Tibial nerve (tissue), 4 donors: ENCODE results near the gene AMFR. TPM values are rescaled to one million over a fixed set of nuclear protein-coding genes. Genes with fewer than 3 reads are reported as not detected.

Experiments
- DNase-seq, 2 donors: peaks; one replicate each; pipeline ENCODE4 v3.0.0-alpha.2; 2019; ENCODE audit warnings: low spot score in 2 of 2
- H3K27ac ChIP-seq, 4 donors: fragments of 200-600 bp; sonication (generic) in 3 of 4; one replicate each; pipeline ENCODE4 v1.5.1; 2017 to 2019; ENCODE audit warnings: mild to moderate bottlenecking in 1 of 4
- H3K27me3 ChIP-seq, 2 donors: fragments of 200-600 bp; sonication (generic) in 1 of 2; one replicate each; pipeline versions ENCODE4 v1.5.1 to v1.6.0; 2017 to 2019
- H3K36me3 ChIP-seq, 3 donors: fragments of 200-600 bp; sonication (generic); one replicate each; pipeline ENCODE4 v1.5.1; 2018 to 2019
- H3K4me1 ChIP-seq, 4 donors: fragments of 200-600 bp; sonication (generic) in 3 of 4; one replicate each; pipeline ENCODE4 v1.5.1; 2017 to 2019
- H3K4me3 ChIP-seq, 4 donors: fragments of 200-600 bp; sonication (generic) in 3 of 4; one replicate each; pipeline ENCODE4 v1.5.1; 2017 to 2019; ENCODE audit warnings: mild to moderate bottlenecking in 1 of 4, moderate library complexity in 1 of 4
- H3K9me3 ChIP-seq, 4 donors: fragments of 200-600 bp; sonication (generic) in 3 of 4; one replicate each; pipeline ENCODE4 v1.5.1; 2017 to 2019
- EP300 ChIP-seq, 2 donors: sonication (generic); formaldehyde crosslinking; IDR thresholded peaks; one replicate each; pipeline ENCODE4 v1.6.1; 2017; ENCODE audit warnings: antibody characterized with exemption in 2 of 2, mild to moderate bottlenecking in 1 of 2
- POLR2A ChIP-seq, 2 donors: fragments of 450-650 bp; IDR thresholded peaks; one replicate each; pipeline ENCODE4 v1.6.1; 2017; ENCODE audit warnings: antibody characterized with exemption in 2 of 2, mild to moderate bottlenecking in 2 of 2, moderate library complexity in 2 of 2
- WGBS, 2 donors: methylation state at CpG; one replicate each; pipeline ENCODE4 v1.1.5; 2018; 5-methylcytosine and 5-hydroxymethylcytosine counted together
- total RNA-seq, 4 donors: library from RNA; depleted of rRNA; stranded (reverse); fragments of >200 nt; gene quantifications; one replicate each; pipeline ENCODE4 v1.1.0, GENCODE V29; 2016
- TF ChIP-seq, protein P1 (sequence below), 5 experiments: fragments of 200-600 bp in 3 of 5; fragments of 450-650 bp in 2 of 5; sonication (generic) in 3 of 5; IDR thresholded peaks; one replicate each; pipeline ENCODE4 v1.5.1; 2016 to 2019; ENCODE audit warnings: antibody characterized with exemption in 5 of 5, mild to moderate bottlenecking in 3 of 5, moderate library complexity in 2 of 5

The AMFR gene
- total RNA-seq, 4 donors from 2014 or later, result 263 to 334 (median 292) TPM

GRCh38 chr16:56344518-56345405 is 80.6 kb downstream of the AMFR start:
- Histone ChIP-seq H3K27ac (no peak overlapping the region), H3K4me3 (no peak overlapping the region), H3K36me3 (peaks cover 0 to 12% (median 0%) of the 10 kb centered on the region in 3 donors), H3K27me3 (no peaks in the 10 kb centered on the region), H3K4me1 (no peaks in the 10 kb centered on the region), H3K9me3 (no peaks in the 10 kb centered on the region)
- TF ChIP-seq POLR2A (IDR thresholded peaks at IDR 0.05), result no peak
- TF ChIP-seq, protein P1, sequence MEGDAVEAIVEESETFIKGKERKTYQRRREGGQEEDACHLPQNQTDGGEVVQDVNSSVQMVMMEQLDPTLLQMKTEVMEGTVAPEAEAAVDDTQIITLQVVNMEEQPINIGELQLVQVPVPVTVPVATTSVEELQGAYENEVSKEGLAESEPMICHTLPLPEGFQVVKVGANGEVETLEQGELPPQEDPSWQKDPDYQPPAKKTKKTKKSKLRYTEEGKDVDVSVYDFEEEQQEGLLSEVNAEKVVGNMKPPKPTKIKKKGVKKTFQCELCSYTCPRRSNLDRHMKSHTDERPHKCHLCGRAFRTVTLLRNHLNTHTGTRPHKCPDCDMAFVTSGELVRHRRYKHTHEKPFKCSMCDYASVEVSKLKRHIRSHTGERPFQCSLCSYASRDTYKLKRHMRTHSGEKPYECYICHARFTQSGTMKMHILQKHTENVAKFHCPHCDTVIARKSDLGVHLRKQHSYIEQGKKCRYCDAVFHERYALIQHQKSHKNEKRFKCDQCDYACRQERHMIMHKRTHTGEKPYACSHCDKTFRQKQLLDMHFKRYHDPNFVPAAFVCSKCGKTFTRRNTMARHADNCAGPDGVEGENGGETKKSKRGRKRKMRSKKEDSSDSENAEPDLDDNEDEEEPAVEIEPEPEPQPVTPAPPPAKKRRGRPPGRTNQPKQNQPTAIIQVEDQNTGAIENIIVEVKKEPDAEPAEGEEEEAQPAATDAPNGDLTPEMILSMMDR (IDR thresholded peaks at IDR 0.05), result no peak
- TF ChIP-seq EP300 (IDR thresholded peaks at IDR 0.05), result no peak
- 72 to 74% methylated on average over 17 to 18 of the region's 18 CpGs for WGBS, 2 donors
- no peak for DNase-seq

- WGBS, 2 donors, result 91 to 92% methylated on average over 21 of the region's 27 CpGs
- TF ChIP-seq EP300 (IDR thresholded peaks at IDR 0.05) (no peak), POLR2A (IDR thresholded peaks at IDR 0.05) (no peak)
- TF ChIP-seq, protein P1 (IDR thresholded peaks at IDR 0.05), result no peak
- no peak overlapping the region for H3K4me3 ChIP-seq
- peaks cover 0 to 18% (median 0%) of the 10 kb centered on the region in 3 donors for H3K36me3 ChIP-seq
- no peak overlapping the region for H3K27ac ChIP-seq
- no peaks in the 10 kb centered on the region for H3K27me3 ChIP-seq
- no peaks in the 10 kb centered on the region for H3K4me1 ChIP-seq
- H3K9me3 ChIP-seq, result no peaks in the 10 kb centered on the region
- no peak for DNase-seq
Measured at GRCh38 chr16:56343661-56344517, 81.5 kb downstream of the AMFR start.

- H3K36me3 ChIP-seq, result peaks cover 0 to 18% (median 0%) of the 10 kb centered on the region in 3 donors
- H3K9me3 ChIP-seq, result no peaks in the 10 kb centered on the region
- TF ChIP-seq, protein P1 (IDR thresholded peaks at IDR 0.05), result no peak
- TF ChIP-seq POLR2A (IDR thresholded peaks at IDR 0.05) (no peak), EP300 (IDR thresholded peaks at IDR 0.05) (no peak)
- H3K27ac ChIP-seq, result no peak overlapping the region
- H3K27me3 ChIP-seq, result no peaks in the 10 kb centered on the region
- DNase-seq, result no peak
- 29 to 65% methylated on average over 4 to 7 of the region's 9 CpGs for WGBS, 2 donors
- H3K4me3 ChIP-seq, result no peak overlapping the region
- H3K4me1 ChIP-seq, result no peaks in the 10 kb centered on the region
Measured at GRCh38 chr16:56341656-56342399, 83.5 kb downstream of the AMFR start.

DNA sequence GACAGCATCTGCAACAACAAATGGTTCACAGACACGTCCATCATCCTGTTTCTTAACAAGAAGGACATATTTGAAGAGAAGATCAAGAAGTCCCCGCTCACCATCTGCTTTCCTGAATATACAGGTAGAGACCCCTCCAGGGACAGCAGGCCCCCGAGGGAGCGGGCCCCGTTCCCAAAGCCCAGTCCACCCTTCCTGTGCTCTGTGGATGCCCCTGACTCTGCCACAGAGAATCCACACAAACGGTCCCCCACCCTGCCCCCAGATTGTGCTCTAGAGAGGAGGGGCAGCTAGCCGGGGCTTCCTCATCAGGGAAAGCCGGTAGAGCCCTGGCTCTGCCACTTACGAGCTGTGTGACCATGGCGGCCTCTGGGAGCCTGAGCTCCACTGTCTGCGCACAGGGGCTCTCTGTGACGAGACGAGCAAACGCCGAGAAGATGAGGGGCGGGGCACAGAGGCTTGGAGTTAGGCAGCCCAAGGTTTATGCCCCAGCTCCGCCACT is 84.4 kb downstream of the AMFR start:
- TF ChIP-seq, protein P1 (IDR thresholded peaks at IDR 0.05), result no peak
- Histone ChIP-seq H3K27ac (no peak overlapping the region), H3K36me3 (peaks cover 0 to 18% (median 0%) of the 10 kb centered on the region in 3 donors), H3K4me3 (no peak overlapping the region), H3K4me1 (no peaks in the 10 kb centered on the region), H3K27me3 (no peaks in the 10 kb centered on the region), H3K9me3 (no peaks in the 10 kb centered on the region)
- 81 to 86% methylated on average over 14 to 17 of the region's 17 CpGs for WGBS, 2 donors
- no peak for DNase-seq
